ENCODE measurements around the gene ARMH3. TPM values are rescaled to one million over a fixed set of nuclear protein-coding genes. Genes with fewer than 3 reads are reported as not detected.

ARMH3 gene
- total and polyA plus RNA-seq, 10 of the 15 experiments (the other 5 are each of a cell fraction or from before 2014, with no cell fraction given), result 13.0 to 33.0 (median 16.4) TPM

- TF ChIP-seq SIX5 (IDR thresholded peaks at IDR 0.05; ENCODE audit: low read depth, low read length, severe bottlenecking) (no peak), CEBPB (IDR thresholded peaks at IDR 0.05; ENCODE audit: borderline replicate concordance in 1 of 2, low read depth in 2 of 2, low read length in 2 of 2) (peak in 1 of 2 experiments; percentile 73; a peak in 1 of 4 replicates), SMAD5 (IDR thresholded peaks at IDR 0.05; ENCODE audit: low read depth) (no peak), ATF7 (IDR thresholded peaks at IDR 0.05; ENCODE audit: low read depth) (peak; percentile 33), ZBTB11 (CRISPR knock-in tag; IDR thresholded peaks at IDR 0.05) (no peak), RCOR1 (conservative IDR thresholded peaks at IDR 0.05; ENCODE audit: low read depth, low read length) (no peak)
- TF ChIP-seq, protein P1, sequence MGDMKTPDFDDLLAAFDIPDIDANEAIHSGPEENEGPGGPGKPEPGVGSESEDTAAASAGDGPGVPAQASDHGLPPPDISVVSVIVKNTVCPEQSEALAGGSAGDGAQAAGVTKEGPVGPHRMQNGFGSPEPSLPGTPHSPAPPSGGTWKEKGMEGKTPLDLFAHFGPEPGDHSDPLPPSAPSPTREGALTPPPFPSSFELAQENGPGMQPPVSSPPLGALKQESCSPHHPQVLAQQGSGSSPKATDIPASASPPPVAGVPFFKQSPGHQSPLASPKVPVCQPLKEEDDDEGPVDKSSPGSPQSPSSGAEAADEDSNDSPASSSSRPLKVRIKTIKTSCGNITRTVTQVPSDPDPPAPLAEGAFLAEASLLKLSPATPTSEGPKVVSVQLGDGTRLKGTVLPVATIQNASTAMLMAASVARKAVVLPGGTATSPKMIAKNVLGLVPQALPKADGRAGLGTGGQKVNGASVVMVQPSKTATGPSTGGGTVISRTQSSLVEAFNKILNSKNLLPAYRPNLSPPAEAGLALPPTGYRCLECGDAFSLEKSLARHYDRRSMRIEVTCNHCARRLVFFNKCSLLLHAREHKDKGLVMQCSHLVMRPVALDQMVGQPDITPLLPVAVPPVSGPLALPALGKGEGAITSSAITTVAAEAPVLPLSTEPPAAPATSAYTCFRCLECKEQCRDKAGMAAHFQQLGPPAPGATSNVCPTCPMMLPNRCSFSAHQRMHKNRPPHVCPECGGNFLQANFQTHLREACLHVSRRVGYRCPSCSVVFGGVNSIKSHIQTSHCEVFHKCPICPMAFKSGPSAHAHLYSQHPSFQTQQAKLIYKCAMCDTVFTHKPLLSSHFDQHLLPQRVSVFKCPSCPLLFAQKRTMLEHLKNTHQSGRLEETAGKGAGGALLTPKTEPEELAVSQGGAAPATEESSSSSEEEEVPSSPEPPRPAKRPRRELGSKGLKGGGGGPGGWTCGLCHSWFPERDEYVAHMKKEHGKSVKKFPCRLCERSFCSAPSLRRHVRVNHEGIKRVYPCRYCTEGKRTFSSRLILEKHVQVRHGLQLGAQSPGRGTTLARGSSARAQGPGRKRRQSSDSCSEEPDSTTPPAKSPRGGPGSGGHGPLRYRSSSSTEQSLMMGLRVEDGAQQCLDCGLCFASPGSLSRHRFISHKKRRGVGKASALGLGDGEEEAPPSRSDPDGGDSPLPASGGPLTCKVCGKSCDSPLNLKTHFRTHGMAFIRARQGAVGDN (IDR thresholded peaks at IDR 0.05), result peak; percentile 15; the same call in 1 of the 2 replicates
- TF ChIP-seq, protein P2, sequence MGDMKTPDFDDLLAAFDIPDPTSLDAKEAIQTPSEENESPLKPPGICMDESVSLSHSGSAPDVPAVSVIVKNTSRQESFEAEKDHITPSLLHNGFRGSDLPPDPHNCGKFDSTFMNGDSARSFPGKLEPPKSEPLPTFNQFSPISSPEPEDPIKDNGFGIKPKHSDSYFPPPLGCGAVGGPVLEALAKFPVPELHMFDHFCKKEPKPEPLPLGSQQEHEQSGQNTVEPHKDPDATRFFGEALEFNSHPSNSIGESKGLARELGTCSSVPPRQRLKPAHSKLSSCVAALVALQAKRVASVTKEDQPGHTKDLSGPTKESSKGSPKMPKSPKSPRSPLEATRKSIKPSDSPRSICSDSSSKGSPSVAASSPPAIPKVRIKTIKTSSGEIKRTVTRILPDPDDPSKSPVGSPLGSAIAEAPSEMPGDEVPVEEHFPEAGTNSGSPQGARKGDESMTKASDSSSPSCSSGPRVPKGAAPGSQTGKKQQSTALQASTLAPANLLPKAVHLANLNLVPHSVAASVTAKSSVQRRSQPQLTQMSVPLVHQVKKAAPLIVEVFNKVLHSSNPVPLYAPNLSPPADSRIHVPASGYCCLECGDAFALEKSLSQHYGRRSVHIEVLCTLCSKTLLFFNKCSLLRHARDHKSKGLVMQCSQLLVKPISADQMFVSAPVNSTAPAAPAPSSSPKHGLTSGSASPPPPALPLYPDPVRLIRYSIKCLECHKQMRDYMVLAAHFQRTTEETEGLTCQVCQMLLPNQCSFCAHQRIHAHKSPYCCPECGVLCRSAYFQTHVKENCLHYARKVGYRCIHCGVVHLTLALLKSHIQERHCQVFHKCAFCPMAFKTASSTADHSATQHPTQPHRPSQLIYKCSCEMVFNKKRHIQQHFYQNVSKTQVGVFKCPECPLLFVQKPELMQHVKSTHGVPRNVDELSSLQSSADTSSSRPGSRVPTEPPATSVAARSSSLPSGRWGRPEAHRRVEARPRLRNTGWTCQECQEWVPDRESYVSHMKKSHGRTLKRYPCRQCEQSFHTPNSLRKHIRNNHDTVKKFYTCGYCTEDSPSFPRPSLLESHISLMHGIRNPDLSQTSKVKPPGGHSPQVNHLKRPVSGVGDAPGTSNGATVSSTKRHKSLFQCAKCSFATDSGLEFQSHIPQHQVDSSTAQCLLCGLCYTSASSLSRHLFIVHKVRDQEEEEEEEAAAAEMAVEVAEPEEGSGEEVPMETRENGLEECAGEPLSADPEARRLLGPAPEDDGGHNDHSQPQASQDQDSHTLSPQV (IDR thresholded peaks at IDR 0.05), result 0 out of 2 replicates have a peak, but pooled peaks have one; percentile 2
- TF ChIP-seq, protein P3, sequence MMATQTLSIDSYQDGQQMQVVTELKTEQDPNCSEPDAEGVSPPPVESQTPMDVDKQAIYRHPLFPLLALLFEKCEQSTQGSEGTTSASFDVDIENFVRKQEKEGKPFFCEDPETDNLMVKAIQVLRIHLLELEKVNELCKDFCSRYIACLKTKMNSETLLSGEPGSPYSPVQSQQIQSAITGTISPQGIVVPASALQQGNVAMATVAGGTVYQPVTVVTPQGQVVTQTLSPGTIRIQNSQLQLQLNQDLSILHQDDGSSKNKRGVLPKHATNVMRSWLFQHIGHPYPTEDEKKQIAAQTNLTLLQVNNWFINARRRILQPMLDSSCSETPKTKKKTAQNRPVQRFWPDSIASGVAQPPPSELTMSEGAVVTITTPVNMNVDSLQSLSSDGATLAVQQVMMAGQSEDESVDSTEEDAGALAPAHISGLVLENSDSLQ (IDR thresholded peaks at IDR 0.05), result peak; percentile 42; the same call in 1 of the 2 replicates
Measured at GRCh38 chr10:102004376-102004775, 51.6 kb downstream of the ARMH3 start (continued).
